Measurements from ENCODE around the gene FUNDC2.

DNA sequence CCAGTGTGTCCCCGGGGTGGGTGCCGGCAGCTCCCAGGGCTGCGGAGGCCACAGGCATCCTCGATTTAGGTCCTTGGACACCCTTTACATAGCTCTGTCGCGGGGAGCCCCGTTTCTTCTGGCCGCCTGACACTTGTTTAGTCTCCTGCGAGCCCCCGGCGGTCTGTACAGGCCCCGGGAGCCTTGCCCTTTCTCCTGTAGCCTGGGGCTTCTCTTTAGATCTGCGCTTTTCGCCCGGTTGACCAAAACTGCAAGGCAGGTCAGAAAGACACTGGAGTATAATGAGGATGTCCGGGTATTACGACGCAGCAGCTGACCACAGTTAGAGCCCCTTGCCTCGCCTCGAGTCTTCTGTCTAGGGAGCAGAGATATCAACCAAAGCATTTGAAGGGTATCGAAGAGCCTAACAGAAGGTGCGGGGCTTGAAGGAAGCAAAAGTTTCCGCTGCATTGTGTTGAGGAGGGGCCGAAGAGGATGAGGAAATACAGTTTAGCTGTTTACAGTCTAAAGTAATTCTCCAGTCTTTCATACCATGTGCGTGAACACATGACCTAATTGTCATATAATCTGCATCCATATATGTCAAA lies 45.1 kb downstream of the FUNDC2 start:
- TF ChIP-seq, protein P1, sequence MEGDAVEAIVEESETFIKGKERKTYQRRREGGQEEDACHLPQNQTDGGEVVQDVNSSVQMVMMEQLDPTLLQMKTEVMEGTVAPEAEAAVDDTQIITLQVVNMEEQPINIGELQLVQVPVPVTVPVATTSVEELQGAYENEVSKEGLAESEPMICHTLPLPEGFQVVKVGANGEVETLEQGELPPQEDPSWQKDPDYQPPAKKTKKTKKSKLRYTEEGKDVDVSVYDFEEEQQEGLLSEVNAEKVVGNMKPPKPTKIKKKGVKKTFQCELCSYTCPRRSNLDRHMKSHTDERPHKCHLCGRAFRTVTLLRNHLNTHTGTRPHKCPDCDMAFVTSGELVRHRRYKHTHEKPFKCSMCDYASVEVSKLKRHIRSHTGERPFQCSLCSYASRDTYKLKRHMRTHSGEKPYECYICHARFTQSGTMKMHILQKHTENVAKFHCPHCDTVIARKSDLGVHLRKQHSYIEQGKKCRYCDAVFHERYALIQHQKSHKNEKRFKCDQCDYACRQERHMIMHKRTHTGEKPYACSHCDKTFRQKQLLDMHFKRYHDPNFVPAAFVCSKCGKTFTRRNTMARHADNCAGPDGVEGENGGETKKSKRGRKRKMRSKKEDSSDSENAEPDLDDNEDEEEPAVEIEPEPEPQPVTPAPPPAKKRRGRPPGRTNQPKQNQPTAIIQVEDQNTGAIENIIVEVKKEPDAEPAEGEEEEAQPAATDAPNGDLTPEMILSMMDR (conservative IDR thresholded peaks at IDR 0.05; ENCODE audit: low read depth, low read length): no peak
- TF ChIP-seq EZH2phosphoT487 (IDR thresholded peaks at IDR 0.05; ENCODE audit: borderline replicate concordance, low read length): no peak
- TF ChIP-seq EZH2 (IDR thresholded peaks at IDR 0.05; ENCODE audit: low read length, unreplicated experiment): no peak

Measured in PC-3 (cell line).